A549 (cell line): ENCODE data around the gene ZNF580.

Source experiments
- CBX2 ChIP-seq: fragments of 200-600 bp; sonication (generic); IDR thresholded peaks from 2 replicates; pipeline ENCODE4 v1.6.1; 2016; ENCODE audit warnings: low read depth, mild to moderate bottlenecking, borderline replicate concordance
- CTCF ChIP-seq: fragments of >200 bp; sonication (Bioruptor Twin); formaldehyde crosslinking; IDR thresholded peaks from 3 replicates; pipeline ENCODE4 v1.5.1; 2016

GRCh38 chr19:55690769-55691545 lies 50.2 kb downstream of the ZNF580 start:
- TF ChIP-seq CTCF: no peak
- TF ChIP-seq CBX2: no peak
